HL-60 (cell line): ENCODE data around the gene USP31.

Source experiments
- DNase-seq, 2 experiments: peaks; one replicate each; pipeline ENCODE4 v3.0.0-alpha.2; 2010 to 2020; ENCODE audit warnings: low read depth in 1 of 2, low spot score in 1 of 2
- H3K27ac ChIP-seq: fragments of 250-450 bp; sonication (Bioruptor Pico); replicated peaks from 2 replicates; pipeline ENCODE4 v1.5.1; 2020; ENCODE audit warnings: mild to moderate bottlenecking, moderate library complexity
- H3K27me3 ChIP-seq: fragments of 250-450 bp; sonication (Bioruptor Pico); 2 replicates; pipeline ENCODE4 v1.5.1; 2021; ENCODE audit warnings: mild to moderate bottlenecking, moderate library complexity; ENCODE audit not compliant: insufficient read depth, poor library complexity, severe bottlenecking
- H3K4me3 ChIP-seq: replicated peaks from 2 replicates; pipeline ENCODE4 v1.5.1; 2011; ENCODE audit warnings: mild to moderate bottlenecking, control low read depth, low read length; ENCODE audit not compliant: insufficient read depth
- GABPA ChIP-seq: IDR thresholded peaks from 2 replicates; pipeline ENCODE4 v1.6.1; 2012; ENCODE audit warnings: low read depth
- POLR2AphosphoS5 ChIP-seq: IDR thresholded peaks from 2 replicates; pipeline ENCODE4 v1.6.1; 2012; ENCODE audit warnings: low read depth
- SPI1 ChIP-seq: IDR thresholded peaks from 2 replicates; pipeline ENCODE4 v1.6.1; 2012; ENCODE audit warnings: low read depth, mild to moderate bottlenecking, borderline replicate concordance
- TF ChIP-seq, protein P1 (sequence below): IDR thresholded peaks from one replicate; pipeline ENCODE4 v1.5.1; 2011; ENCODE audit warnings: low read length, control low read depth, inconsistent platforms; ENCODE audit not compliant: insufficient read depth
- TF ChIP-seq, protein P2 (sequence below): IDR thresholded peaks from 2 replicates; pipeline ENCODE4 v1.6.1; 2012; ENCODE audit warnings: low read depth; ENCODE audit not compliant: insufficient replicate concordance

USP31 gene

DNA sequence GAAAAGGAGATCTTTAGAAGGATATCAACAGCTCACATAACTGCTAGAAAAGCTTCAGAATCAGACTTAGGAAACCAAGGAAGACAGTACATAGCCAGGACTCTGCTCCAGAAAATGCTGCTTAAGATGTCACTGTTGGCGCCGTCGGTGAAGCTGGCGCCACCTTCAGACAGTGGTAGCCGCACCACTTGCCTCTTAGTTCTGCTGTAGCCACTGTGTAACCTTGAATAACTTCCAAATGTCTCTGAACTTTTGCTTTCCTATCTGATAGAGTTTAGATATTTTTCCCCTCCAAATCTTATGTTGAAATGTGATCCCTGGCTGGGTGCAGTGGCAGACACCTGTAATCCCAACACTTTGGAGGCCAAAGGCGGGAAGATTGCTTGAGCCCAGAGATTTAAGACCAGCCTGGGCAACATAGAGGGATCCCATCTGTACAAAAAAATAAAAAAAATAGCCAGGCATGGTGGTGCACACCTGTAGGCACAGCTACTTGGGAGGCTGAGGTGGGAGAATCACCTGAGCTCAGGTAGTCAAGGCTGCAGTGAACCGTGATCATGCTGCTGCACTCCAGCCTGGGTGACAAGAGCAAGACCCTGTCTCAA, 6.3 kb upstream of the USP31 start:
- peak in 1 of 2 experiments; percentile 5 for DNase-seq
- no peak for TF ChIP-seq POLR2AphosphoS5
- TF ChIP-seq, protein P1, sequence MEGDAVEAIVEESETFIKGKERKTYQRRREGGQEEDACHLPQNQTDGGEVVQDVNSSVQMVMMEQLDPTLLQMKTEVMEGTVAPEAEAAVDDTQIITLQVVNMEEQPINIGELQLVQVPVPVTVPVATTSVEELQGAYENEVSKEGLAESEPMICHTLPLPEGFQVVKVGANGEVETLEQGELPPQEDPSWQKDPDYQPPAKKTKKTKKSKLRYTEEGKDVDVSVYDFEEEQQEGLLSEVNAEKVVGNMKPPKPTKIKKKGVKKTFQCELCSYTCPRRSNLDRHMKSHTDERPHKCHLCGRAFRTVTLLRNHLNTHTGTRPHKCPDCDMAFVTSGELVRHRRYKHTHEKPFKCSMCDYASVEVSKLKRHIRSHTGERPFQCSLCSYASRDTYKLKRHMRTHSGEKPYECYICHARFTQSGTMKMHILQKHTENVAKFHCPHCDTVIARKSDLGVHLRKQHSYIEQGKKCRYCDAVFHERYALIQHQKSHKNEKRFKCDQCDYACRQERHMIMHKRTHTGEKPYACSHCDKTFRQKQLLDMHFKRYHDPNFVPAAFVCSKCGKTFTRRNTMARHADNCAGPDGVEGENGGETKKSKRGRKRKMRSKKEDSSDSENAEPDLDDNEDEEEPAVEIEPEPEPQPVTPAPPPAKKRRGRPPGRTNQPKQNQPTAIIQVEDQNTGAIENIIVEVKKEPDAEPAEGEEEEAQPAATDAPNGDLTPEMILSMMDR, result peak; percentile 43
- H3K27ac ChIP-seq, result no peak overlapping the region
- H3K27me3 ChIP-seq, result no peaks in the 10 kb centered on the region
- no peak overlapping the region for H3K4me3 ChIP-seq

DNA sequence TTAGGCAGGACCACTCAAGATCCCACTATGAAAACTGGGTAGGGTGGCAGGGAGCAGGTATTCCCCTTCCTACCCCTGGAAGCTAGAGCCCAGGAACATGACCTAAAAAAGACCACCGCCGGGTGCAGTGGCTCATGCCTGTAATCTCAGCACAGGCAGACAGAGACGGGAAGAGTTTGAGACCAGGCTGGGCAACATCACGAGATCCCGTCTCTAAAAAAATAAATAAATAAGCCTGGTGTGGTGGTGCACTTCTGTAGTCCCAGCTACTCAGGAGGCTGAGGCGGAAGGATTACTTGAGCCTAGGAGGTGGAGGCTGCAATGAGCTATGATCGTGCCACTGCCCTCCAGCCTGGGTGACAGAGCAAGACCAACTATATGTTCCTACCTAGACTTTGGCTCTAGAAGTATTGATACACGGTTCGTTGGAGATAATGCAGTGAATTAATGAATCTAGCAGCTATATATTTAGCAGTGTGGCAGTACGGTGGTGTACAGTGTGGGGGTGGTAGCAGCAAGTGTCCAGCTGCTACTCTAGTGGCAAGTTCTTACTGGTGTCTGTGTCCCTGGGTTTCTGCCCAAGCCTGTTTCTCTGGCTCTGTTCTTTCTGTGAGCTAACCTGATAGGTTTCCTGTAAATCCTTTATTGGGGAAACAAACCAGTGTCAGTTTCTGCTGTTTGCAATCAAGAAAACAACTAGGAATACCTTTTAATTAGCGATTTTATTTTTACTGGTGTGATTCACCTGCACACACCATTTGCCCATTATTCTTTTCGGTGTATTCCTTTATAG, 3.3 kb upstream of the USP31 start:
- no peak for TF ChIP-seq POLR2AphosphoS5
- Histone ChIP-seq H3K4me3 (no peak overlapping the region), H3K27me3 (no peaks in the 10 kb centered on the region), H3K27ac (no peak overlapping the region)
- no peak for DNase-seq

DNA sequence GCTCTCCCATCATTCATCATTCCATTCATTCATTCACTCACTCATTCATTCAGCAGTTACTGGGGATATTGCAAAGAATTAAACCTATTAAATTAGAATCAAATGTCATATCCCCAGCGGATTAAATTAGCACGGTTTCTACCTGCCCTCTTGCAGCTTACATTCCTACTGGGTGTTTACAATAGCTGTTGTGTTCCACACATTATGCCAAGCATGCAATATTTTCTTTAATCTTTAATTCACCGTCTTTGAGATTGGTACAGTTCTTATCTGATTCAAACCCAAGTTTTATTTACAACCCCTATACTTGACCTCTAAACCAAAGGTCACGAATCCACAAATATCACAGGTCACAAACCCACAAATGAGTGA, 727 bp upstream of the USP31 start:
- no peaks in the 10 kb centered on the region for H3K27me3 ChIP-seq
- H3K4me3 ChIP-seq, result peak overlapping the region; percentile 85
- no peak overlapping the region for H3K27ac ChIP-seq
- DNase-seq, result no peak
- no peak for TF ChIP-seq GABPA
- TF ChIP-seq SPI1, result no peak

DNA sequence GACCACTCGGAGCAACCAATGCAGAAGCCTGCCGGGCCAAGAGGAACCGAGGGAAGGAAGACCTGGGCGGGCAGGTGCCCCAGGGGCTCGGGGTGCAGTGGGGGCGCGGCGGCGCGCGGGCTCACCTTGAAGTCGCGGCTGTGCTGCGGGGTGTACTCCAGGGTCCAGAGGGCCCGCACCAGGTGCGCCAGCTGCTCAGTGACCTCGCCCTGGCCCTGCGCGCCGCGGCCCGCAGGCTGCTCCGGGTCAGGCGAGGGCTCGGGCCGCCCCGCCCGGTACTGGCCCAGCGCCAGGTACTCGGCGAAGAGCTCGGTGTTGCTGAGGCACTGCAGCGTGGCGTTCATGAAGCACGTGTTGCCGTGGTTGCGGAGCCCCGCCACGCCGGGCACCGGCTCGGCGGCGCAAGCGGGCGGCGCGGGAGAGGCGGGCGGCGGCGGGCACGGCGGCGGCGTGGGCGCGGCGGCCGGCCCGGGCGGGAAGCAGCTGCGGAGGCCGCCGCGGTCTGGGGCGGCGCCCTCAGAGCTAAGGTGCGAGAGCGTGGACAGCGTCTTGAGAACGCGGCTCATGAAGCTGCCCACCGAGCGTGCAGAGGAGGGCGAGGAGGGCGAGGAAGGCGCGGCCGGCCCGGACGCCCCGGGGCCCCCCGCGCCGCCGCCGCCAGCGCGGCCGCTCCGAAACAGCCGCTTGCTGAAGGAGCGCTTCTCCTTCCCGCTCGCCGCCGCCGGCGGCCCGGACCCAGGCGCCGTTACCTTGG, 562 bp downstream of the USP31 start:
- peak overlapping the region; percentile 84 for H3K4me3 ChIP-seq
- TF ChIP-seq SPI1 (no peak), POLR2AphosphoS5 (peak; percentile 45; the same call in 1 of the 2 replicates), GABPA (no peak)
- TF ChIP-seq, protein P2, sequence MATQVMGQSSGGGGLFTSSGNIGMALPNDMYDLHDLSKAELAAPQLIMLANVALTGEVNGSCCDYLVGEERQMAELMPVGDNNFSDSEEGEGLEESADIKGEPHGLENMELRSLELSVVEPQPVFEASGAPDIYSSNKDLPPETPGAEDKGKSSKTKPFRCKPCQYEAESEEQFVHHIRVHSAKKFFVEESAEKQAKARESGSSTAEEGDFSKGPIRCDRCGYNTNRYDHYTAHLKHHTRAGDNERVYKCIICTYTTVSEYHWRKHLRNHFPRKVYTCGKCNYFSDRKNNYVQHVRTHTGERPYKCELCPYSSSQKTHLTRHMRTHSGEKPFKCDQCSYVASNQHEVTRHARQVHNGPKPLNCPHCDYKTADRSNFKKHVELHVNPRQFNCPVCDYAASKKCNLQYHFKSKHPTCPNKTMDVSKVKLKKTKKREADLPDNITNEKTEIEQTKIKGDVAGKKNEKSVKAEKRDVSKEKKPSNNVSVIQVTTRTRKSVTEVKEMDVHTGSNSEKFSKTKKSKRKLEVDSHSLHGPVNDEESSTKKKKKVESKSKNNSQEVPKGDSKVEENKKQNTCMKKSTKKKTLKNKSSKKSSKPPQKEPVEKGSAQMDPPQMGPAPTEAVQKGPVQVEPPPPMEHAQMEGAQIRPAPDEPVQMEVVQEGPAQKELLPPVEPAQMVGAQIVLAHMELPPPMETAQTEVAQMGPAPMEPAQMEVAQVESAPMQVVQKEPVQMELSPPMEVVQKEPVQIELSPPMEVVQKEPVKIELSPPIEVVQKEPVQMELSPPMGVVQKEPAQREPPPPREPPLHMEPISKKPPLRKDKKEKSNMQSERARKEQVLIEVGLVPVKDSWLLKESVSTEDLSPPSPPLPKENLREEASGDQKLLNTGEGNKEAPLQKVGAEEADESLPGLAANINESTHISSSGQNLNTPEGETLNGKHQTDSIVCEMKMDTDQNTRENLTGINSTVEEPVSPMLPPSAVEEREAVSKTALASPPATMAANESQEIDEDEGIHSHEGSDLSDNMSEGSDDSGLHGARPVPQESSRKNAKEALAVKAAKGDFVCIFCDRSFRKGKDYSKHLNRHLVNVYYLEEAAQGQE, result no peak
- TF ChIP-seq, protein P1, result no peak
- 0 out of 2 replicates have a peak overlapping the region, but pooled peaks have one; percentile 35 for H3K27ac ChIP-seq
- peak; percentile 24 to 47 for DNase-seq
- H3K27me3 ChIP-seq, result no peaks in the 10 kb centered on the region

DNA sequence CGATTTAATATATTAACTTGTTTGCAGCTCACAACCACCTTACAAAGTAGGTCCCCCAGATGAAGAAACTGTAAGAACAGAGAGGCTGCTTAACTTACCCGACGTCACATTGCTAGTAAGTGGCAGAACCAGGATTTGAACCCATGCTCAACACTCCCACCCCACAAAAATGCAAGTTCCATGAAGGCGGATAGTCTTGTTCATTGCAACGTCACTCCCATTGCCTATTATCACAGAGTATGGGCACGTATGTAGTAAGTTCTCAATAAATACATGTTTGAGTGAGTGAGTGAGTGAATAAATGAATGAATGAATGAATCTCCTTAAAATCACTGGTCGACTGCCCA, 1.1 kb downstream of the USP31 start:
- TF ChIP-seq GABPA (no peak), POLR2AphosphoS5 (no peak), SPI1 (no peak)
- TF ChIP-seq, protein P2, result no peak
- TF ChIP-seq, protein P1, result no peak
- Histone ChIP-seq H3K27me3 (no peaks in the 10 kb centered on the region), H3K27ac (0 out of 2 replicates have a peak overlapping the region, but pooled peaks have one; percentile 35), H3K4me3 (peak overlapping the region; percentile 84)
- DNase-seq, result peak in 1 of 2 experiments; percentile 5
